ENCODE data around the gene RALGAPA2.

RALGAPA2 gene

DNA sequence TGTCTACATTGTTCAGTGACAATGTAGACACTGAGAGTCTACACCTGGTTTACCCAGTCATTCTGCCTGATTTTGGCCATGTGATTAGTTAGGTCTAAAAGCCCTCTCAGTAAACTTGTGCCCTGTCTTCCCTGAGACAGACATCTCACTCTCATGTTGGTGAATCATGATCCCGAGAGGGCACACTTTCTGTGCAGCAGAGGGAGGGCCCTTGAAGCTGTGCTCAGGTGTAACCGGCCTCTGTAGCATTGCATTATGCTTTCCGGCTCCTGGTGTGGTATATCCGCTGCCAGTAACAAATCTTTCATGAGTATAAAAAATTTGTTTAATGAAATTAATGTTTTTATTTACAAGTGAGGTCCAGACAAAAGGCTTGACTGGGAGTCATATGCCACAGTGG is 85.0 kb downstream of the RALGAPA2 start:
- no peak overlapping the region for H3K4me3 ChIP-seq (ENCODE audit: low read depth, low read length)
- no peak for TF ChIP-seq CTCF (IDR thresholded peaks at IDR 0.05; ENCODE audit: borderline replicate concordance, insufficient read depth, low read depth, low read length)

DNA sequence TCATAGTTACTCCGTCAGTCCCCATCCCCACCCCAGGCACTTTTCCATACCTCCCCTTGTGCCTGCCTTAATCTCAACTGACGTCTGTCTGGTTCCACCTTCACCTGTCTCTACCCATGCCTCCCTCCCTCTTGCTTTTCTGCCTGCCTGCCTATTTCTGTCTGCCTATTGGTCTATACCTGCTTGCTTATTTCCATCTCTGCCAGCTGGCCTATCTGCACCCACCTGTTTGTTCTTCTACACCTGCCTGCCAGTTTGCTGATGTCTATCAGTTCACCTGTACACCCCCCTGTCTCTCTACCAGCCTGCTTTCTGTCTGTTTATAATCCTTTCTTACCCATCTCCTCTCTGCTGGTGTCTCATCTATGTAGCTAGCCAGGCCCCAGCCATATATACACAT is 87.5 kb downstream of the RALGAPA2 start:
- no peak overlapping the region for H3K4me3 ChIP-seq (ENCODE audit: low read depth, low read length)
- TF ChIP-seq CTCF (IDR thresholded peaks at IDR 0.05; ENCODE audit: borderline replicate concordance, insufficient read depth, low read depth, low read length): no peak

GRCh38 chr20:20621195-20621594 is 91.2 kb downstream of the RALGAPA2 start:
- H3K4me3 ChIP-seq (ENCODE audit: low read depth, low read length): no peak overlapping the region

DNA sequence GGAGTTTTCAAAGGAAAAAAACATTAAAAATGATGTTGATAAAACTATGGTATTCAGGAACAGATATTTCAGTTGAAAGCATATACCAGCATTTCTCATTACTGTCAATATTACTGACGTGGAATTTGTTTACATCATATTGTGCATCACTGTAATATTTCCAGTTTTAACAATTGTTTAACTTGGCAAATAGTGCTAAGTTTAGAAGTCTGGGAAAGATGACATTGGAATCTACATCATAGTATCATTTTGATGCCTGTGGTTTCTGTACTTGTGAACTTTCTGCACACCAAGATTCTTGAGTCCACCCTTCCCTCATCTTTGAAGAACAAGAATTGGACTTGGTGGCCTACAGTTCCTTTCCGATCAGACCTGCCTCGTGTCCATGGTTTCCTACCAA is 98.1 kb downstream of the RALGAPA2 start:
- TF ChIP-seq CTCF (IDR thresholded peaks at IDR 0.05; ENCODE audit: borderline replicate concordance, insufficient read depth, low read depth, low read length): no peak
- H3K4me3 ChIP-seq (ENCODE audit: low read depth, low read length): no peak overlapping the region

More at GRCh38 chr20:20621195-20621594, 91.2 kb downstream of the RALGAPA2 start:
- no peak for TF ChIP-seq CTCF (IDR thresholded peaks at IDR 0.05; ENCODE audit: borderline replicate concordance, insufficient read depth, low read depth, low read length)

DNA sequence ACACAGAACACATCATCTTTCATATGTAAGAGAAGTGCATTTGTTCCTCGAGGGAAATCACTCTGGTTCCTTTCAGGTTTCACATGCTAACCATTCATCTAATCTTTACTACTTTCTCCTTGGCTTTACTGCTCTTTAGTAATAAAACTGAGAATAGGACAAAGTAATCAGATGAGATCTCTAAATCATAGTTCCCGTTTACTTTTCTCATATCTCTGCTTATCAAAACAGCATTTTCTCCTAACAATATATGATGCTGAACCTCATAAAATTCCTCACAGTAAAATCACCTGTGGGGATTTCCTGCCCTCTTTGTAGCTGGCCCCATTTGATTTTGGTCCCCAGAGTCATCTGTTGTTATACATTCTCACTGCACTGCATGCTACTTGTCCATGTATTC is 100.2 kb downstream of the RALGAPA2 start:
- no peak overlapping the region for H3K4me3 ChIP-seq (ENCODE audit: low read depth, low read length)
- TF ChIP-seq CTCF (IDR thresholded peaks at IDR 0.05; ENCODE audit: borderline replicate concordance, insufficient read depth, low read depth, low read length): no peak

- TF ChIP-seq CTCF (IDR thresholded peaks at IDR 0.05; ENCODE audit: borderline replicate concordance, insufficient read depth, low read depth, low read length): no peak
- H3K4me3 ChIP-seq (ENCODE audit: low read depth, low read length): no peak overlapping the region
These were observed 101.3 kb downstream of the RALGAPA2 start for GRCh38 chr20:20611167-20611566.

DNA sequence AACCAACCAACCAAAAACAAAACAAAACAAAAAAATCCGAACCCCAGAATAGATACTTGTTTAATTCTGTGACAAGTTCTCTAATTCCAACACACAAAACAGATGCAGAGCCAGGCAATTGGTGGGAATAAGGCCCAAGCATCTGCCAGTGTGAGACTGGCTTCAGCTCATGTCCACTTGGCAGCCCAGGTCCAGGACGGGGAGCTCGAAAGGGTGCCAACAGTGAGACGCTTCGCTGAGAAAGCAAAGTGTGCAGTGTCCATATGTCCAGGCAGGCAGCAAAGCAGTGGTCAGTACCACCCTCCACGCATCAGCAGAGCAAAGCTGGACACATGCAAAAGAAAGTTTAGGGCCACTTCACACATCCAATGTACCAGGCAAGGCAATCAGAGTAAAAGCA is 102.9 kb downstream of the RALGAPA2 start:
- no peak for TF ChIP-seq CTCF (IDR thresholded peaks at IDR 0.05; ENCODE audit: borderline replicate concordance, insufficient read depth, low read depth, low read length)
- H3K4me3 ChIP-seq (ENCODE audit: low read depth, low read length): no peak overlapping the region
